GM18868 (cell line): ENCODE data around the gene TBXAS1.
A peak's percentile ranks its signal among the peaks of the same experiment; 100 is the strongest.

Experiments used
- ATAC-seq: cut with Tn5 transposase; IDR thresholded peaks from one replicate; pipeline ENCODE4 v1.9.1; 2021; ENCODE audit warnings: mild to moderate bottlenecking, moderate library complexity; ENCODE audit not compliant: unreplicated experiment

The TBXAS1 gene

DNA sequence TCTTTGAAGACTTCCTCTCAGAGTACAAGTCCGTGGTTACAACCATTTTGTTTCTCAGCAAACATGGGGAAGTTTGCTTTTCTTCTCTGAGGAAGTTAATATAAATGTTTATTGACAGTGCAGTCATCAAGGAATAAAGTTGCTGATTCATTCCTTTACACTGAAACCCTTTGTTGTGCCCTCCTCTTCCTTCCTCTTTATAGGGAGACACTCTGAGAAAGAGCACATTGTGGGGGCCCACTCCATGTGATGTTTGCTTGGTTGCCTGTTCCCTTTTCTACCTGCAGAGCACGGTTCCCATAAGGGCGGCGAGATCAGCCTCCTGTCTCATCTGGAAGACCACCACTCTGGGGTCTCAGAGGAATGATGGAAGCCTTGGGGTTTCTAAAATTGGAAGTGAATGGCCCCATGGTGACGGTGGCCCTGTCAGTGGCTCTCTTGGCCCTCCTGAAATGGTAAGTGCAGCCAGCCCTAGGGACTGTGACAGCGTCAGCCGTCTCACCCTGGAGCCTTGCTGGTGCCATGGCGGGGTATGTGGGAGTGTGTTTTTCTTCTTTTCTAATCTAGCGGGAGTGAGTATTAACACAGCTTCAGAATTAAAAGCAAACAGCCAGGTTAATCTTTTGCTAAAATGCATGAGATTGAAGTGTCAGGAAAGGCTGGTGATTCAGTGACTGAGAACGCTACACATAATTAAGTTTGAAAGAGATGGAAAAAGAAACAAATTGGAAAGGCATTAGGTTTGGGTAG is at the start of gene TBXAS1:
Gene TBXAS1 (plus strand): TSS at position 240 of the 750 bp plus-strand sequence. CDS start 127 bp downstream, at position 367.
- ATAC-seq = peak; percentile 72

GRCh38 chr7:139782932-139783331 is 46.1 kb upstream of the TBXAS1 start:
- ATAC-seq = no peak

DNA sequence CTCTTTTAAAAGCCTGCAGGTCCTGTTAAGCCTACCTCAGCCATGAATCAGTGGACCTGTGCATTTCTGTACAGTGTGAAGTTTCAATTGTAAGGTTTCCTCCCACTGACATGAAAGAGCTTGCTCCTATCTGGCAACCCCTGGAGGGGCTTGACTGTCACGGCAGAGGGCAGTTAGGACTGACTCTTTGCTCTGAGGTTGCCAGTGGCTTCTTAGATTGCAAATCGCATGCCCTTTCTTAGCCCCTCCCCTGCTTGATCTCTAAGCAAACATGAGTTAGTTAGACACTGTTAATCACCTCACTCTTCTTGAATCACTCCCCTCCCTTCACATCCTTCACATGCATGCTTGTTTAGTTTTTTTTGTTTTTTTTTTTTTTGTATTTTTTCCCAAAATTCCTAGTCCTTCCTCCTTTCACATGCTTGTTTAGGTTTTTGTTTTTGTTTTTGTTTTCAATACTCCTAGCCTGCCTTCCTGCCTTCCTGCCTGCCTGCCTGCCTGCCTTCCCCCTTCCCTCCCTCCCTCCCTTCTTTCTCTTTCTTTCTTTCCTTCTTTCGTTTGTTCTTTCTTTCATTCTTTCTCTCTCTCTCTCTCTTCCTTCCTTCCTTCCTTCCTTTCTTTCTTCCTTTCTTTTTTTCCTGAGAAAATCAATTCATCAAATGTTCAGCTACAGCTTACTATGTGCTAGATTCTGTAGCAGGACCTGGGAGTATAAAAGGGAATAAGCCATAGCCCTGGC is 45.2 kb upstream of the TBXAS1 start:
- peak; percentile 67 for ATAC-seq

DNA sequence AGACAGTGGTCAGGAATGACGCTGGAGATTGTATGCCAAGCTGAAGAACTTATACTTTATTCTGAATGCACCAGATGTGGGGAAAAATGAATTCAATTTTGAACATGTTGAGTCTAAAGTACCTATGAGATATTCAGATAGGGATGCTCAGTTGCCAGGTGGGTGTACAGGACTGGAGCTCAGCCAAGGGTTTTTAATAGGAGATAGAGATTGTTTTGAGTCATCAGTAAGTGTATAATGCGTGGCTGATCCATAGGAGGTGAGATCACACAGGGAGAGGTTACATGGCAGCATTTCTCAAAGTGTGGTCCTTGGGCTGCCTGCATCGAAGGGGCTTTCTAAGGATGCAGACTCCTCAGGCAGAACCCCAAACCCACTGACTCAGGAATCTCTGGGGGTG is 44.4 kb upstream of the TBXAS1 start:
- no peak for ATAC-seq

GRCh38 chr7:139791316-139791715 is 37.7 kb upstream of the TBXAS1 start:
- ATAC-seq = no peak

DNA sequence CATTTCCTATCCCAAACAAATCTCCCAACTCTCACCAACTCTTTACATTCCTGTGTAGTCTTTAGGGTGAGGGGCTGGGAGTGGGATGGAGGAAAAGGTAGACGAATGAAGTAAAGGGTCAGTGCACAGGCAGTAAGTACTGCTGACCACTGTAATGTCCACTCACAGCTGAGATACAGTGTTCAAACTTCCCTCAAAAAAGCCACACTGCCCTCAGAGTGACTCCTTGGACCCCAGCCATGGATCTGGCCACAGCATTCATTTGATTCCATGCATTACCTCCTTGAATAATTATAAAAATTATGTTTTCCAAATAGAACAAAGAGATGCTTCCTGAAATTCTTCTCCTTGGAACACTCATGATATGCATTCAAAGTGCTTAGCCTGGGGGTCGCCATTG is 31.5 kb upstream of the TBXAS1 start:
- no peak for ATAC-seq

DNA sequence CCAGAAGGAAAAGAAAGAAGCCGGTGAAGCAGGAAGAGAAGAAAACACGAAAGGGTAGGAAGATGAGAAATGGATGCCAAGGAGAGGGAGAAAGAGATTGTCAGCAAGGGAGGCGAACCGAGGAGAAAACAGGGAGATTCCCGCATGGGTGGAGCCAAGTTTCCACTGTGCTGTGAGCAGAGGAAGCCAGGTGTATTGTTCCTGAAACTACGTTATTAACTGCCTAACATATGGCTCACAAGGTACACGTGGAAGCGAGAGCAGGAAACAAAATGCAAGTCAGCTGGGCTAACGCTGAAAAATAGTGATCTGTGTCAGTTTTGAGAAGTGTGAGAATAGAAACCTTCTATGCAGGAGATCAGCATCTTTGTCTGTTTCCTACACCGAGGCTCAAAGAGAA is 30.8 kb upstream of the TBXAS1 start:
- peak; percentile 83 for ATAC-seq

- no peak for ATAC-seq
These were observed 30.2 kb upstream of the TBXAS1 start for GRCh38 chr7:139798892-139799291.

- ATAC-seq = peak; percentile 78
These were observed 29.5 kb upstream of the TBXAS1 start for GRCh38 chr7:139799586-139799985.

- no peak for ATAC-seq
These were observed 24.5 kb upstream of the TBXAS1 start for GRCh38 chr7:139804571-139804970.

GRCh38 chr7:139807009-139807408 is 22.1 kb upstream of the TBXAS1 start:
- no peak for ATAC-seq

DNA sequence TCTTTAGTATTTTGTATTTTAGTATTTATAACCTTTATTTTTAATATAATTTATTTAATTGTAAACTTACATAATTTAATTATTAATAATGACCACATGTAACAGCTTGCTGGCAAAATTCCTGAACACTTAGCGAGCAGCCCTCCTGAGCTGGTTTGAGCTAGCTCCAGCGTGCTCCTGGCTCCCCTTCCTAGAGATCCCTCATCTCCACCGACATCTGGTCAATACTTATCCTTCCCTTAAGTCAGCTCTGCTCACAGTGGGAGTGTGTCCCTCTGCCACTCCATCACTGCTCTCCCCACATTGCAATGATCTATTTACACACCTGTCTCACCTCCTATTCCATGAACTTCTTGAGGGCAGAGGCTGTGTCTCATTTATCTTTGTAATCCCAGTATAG is 20.6 kb upstream of the TBXAS1 start:
- no peak for ATAC-seq

- ATAC-seq = no peak
These were observed 20.1 kb upstream of the TBXAS1 start for GRCh38 chr7:139808846-139809442.

DNA sequence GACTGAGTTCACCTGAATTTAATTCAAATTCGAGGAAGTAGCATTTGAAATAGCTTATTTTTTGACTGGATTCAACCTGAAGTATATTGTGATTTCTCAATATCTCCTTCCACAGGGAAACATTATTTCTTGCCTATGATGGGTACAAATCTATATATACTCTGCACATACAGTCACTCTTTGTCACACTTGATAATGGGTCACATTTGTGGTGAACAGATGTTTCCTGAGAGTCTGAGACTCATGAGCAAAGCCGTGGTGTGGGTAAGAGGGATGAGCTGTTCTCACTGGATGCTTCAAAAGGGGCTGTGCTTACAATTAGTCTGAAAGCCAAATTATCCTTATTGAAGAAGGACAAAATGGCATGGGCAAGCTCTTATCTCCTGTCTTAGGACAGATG is 18.0 kb upstream of the TBXAS1 start:
- no peak for ATAC-seq

DNA sequence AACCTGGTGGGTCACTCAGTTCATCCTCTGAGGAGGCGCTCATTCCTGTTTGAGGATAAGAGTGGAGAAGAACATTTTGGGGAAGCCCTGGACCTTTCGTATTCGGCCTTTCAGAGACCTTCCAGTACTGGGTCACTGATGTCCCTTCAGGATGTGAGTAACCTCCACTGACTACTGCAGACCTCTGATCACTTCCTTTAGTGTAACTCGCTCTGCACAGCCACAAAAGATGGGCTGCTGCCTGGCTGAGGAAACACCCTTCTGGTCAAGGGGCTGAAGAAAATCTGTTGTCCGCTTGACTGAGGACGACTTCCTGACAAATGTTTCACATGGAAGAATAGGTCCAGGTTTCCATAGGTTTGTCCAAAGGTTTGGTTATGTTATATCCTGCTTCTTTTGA is 15.9 kb upstream of the TBXAS1 start:
- ATAC-seq = no peak

- no peak for ATAC-seq
These were observed 15.4 kb upstream of the TBXAS1 start for GRCh38 chr7:139813689-139814088.

- ATAC-seq = no peak
These were observed 11.8 kb upstream of the TBXAS1 start for GRCh38 chr7:139817249-139817648.

GRCh38 chr7:139820089-139820488 is 9.0 kb upstream of the TBXAS1 start:
- no peak for ATAC-seq

DNA sequence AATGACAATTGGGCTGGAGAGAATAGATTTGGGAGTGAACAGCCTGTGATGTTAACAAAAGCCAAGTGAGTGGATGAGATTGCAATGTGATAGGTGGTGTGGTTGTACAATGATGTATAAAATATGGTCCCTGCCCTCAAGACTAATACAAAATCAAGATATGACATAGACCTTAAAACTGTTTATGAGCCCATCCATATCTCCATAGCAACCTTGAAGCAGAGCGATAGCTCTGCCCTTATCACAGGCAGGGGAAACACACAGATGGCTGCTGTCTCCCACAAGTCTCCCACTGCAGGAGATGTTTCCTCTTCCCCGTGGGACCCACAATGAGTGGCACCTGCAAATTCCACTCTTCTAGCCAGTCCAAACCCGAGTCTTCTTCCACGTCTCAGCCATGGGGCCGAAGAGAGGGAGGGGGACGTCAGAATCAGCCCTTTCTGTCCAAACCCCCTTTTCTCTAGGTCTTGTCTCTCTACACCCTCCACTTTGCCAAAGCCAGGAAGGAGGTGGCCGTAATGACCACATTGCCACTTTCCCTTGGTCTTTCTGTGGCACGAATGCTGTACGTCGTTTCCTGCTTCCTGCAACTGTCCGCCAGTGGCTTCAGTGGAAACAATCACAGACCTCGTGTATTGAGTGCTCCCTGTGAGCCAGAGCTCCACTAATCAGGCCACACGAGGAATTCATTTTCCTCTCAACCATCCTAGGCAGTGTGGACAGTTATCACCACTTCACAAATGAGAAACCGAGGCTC is 7.5 kb upstream of the TBXAS1 start:
- ATAC-seq = no peak

- no peak for ATAC-seq
These were observed 6.2 kb upstream of the TBXAS1 start for GRCh38 chr7:139822855-139823254.

GRCh38 chr7:139823959-139824521 is 5.0 kb upstream of the TBXAS1 start:
- ATAC-seq = no peak
